H9 (cell line): ENCODE data around the gene FOXJ3. TPM values are rescaled to one million over a fixed set of nuclear protein-coding genes. Genes with fewer than 3 reads are reported as not detected.

Experiments used
- DNase-seq: peaks from one replicate; pipeline ENCODE4 v3.0.0-alpha.2; 2017
- H2AFZ ChIP-seq: one replicate; pipeline ENCODE4 v1.6.1; 2013; ENCODE audit warnings: mild to moderate bottlenecking, low read length, control low read depth, moderate library complexity
- H2AK5ac ChIP-seq: 2 replicates; pipeline ENCODE4 v1.6.1; 2013; ENCODE audit warnings: low read length, control low read depth, mixed read lengths; ENCODE audit not compliant: insufficient read length
- H2BK120ac ChIP-seq: one replicate; pipeline ENCODE4 v1.6.1; 2013; ENCODE audit warnings: low read depth, mild to moderate bottlenecking, low read length, control low read depth, inconsistent platforms; ENCODE audit not compliant: poor library complexity, severe bottlenecking
- H2BK12ac ChIP-seq: 2 replicates; pipeline ENCODE4 v1.6.1; 2013; ENCODE audit warnings: low read length, control low read depth, mixed read lengths, low read depth; ENCODE audit not compliant: insufficient read length
- H2BK15ac ChIP-seq: 2 replicates; pipeline ENCODE4 v1.6.1; 2013; ENCODE audit warnings: low read depth, low read length, control low read depth
- H2BK20ac ChIP-seq: one replicate; pipeline ENCODE4 v1.6.1; 2013; ENCODE audit warnings: low read depth, mild to moderate bottlenecking, low read length, control low read depth, inconsistent platforms; ENCODE audit not compliant: poor library complexity, severe bottlenecking
- H2BK5ac ChIP-seq: 2 replicates; pipeline ENCODE4 v1.6.1; 2013; ENCODE audit warnings: low read length, control low read depth, mixed read lengths; ENCODE audit not compliant: insufficient read length
- H3K14ac ChIP-seq: 2 replicates; pipeline ENCODE4 v1.6.1; 2013; ENCODE audit warnings: low read length, control low read depth; ENCODE audit not compliant: insufficient read depth
- H3K18ac ChIP-seq: 2 replicates; pipeline ENCODE4 v1.6.1; 2013; ENCODE audit warnings: low read depth, mild to moderate bottlenecking, mixed read lengths, low read length, control low read depth; ENCODE audit not compliant: insufficient read length
- H3K23ac ChIP-seq: 2 replicates; pipeline ENCODE4 v1.6.1; 2013; ENCODE audit warnings: low read length, control low read depth, mixed read lengths, low read depth; ENCODE audit not compliant: insufficient read length
- H3K23me2 ChIP-seq: 2 replicates; pipeline ENCODE4 v1.6.1; 2013; ENCODE audit warnings: low read depth, mild to moderate bottlenecking, mixed read lengths, low read length, control low read depth; ENCODE audit not compliant: insufficient read length, poor library complexity, severe bottlenecking
- H3K27ac ChIP-seq: 2 replicates; pipeline ENCODE4 v1.5.1; 2013; ENCODE audit warnings: low read length, control low read depth, mixed read lengths, low read depth; ENCODE audit not compliant: insufficient read length
- H3K27me3 ChIP-seq: 2 replicates; pipeline ENCODE4 v1.6.1; 2013; ENCODE audit warnings: low read length, control low read depth, inconsistent platforms; ENCODE audit not compliant: insufficient read depth
- H3K4ac ChIP-seq: 2 replicates; pipeline ENCODE4 v1.6.1; 2013; ENCODE audit warnings: low read depth, mild to moderate bottlenecking, control low read depth, inconsistent platforms, low read length, moderate library complexity
- H3K4me1 ChIP-seq: 2 replicates; pipeline ENCODE4 v1.6.1; 2013; ENCODE audit warnings: low read length, control low read depth, inconsistent platforms; ENCODE audit not compliant: insufficient read depth
- H3K4me2 ChIP-seq: 2 replicates; pipeline ENCODE4 v1.6.1; 2013; ENCODE audit warnings: low read length, control low read depth, mixed read lengths; ENCODE audit not compliant: insufficient read length, insufficient read depth
- H3K56ac ChIP-seq: 2 replicates; pipeline ENCODE4 v1.6.1; 2013; ENCODE audit warnings: low read depth, mild to moderate bottlenecking, mixed read lengths, low read length, control low read depth; ENCODE audit not compliant: insufficient read length
- H3K79me1 ChIP-seq: 2 replicates; pipeline ENCODE4 v1.6.1; 2013; ENCODE audit warnings: low read depth, mild to moderate bottlenecking, moderate library complexity, low read length, control low read depth, inconsistent platforms; ENCODE audit not compliant: insufficient read depth, poor library complexity, severe bottlenecking
- H3K79me2 ChIP-seq: 2 replicates; pipeline ENCODE4 v1.6.1; 2013; ENCODE audit warnings: low read length, control low read depth, inconsistent platforms; ENCODE audit not compliant: insufficient read depth
- H3K9ac ChIP-seq: 2 replicates; pipeline ENCODE4 v1.6.1; 2013; ENCODE audit warnings: low read length, control low read depth, mixed read lengths; ENCODE audit not compliant: insufficient read length; ENCODE audit errors: extremely low read depth
- H3K9me3 ChIP-seq: one replicate; pipeline ENCODE4 v1.6.1; 2013; ENCODE audit warnings: low read depth, low read length, inconsistent platforms; ENCODE audit not compliant: control insufficient read depth
- H3T11ph ChIP-seq: one replicate; pipeline ENCODE4 v1.6.1; 2013; ENCODE audit warnings: mild to moderate bottlenecking, low read length, control low read depth, inconsistent platforms
- H4K20me1 ChIP-seq: one replicate; pipeline ENCODE4 v1.6.1; 2013; ENCODE audit not compliant: control insufficient read depth, insufficient read length, insufficient read depth
- H4K5ac ChIP-seq: 2 replicates; pipeline ENCODE4 v1.6.1; 2013; ENCODE audit warnings: low read depth, mild to moderate bottlenecking, mixed read lengths, low read length, control low read depth; ENCODE audit not compliant: insufficient read length
- H4K8ac ChIP-seq: replicated peaks from 2 replicates; pipeline ENCODE4 v1.6.1; 2013; ENCODE audit warnings: low read length, control low read depth, mixed read lengths, low read depth; ENCODE audit not compliant: insufficient read length
- H4K91ac ChIP-seq: 2 replicates; pipeline ENCODE4 v1.6.1; 2013; ENCODE audit warnings: low read depth, mild to moderate bottlenecking, moderate library complexity, mixed read lengths, low read length, control low read depth; ENCODE audit not compliant: insufficient read length
- H3K27ac Mint-ChIP-seq, 3 experiments: 2 replicates in 2 of 3; 3 replicates in 1 of 3; pipeline ENCODE4 v1.8.0; 2020 to 2021; ENCODE audit warnings: mixed read lengths in 3 of 3, mild to moderate bottlenecking in 1 of 3, moderate library complexity in 1 of 3
- H3K27me3 Mint-ChIP-seq: 2 replicates; pipeline ENCODE4 v1.8.0; 2021; ENCODE audit warnings: low read depth, mild to moderate bottlenecking, moderate library complexity, mixed read lengths
- H3K36me3 Mint-ChIP-seq, 3 experiments: 2 replicates in 2 of 3; 3 replicates in 1 of 3; pipeline ENCODE4 v1.8.0; 2020 to 2021; ENCODE audit warnings: low read depth in 3 of 3, mixed read lengths in 3 of 3; ENCODE audit not compliant: insufficient read depth in 1 of 3
- H3K4me1 Mint-ChIP-seq, 2 experiments: 2 replicates each; pipeline ENCODE4 v1.8.0; 2020; ENCODE audit warnings: mixed read lengths in 2 of 2
- H3K4me3 Mint-ChIP-seq, 2 experiments: 2 replicates in 1 of 2; 3 replicates in 1 of 2; pipeline ENCODE4 v1.8.0; 2020 to 2021; ENCODE audit warnings: mild to moderate bottlenecking in 2 of 2, mixed read lengths in 2 of 2, moderate library complexity in 1 of 2
- H3K9me3 Mint-ChIP-seq, 2 experiments: 2 replicates in 1 of 2; 3 replicates in 1 of 2; pipeline ENCODE4 v1.8.0; 2020; ENCODE audit warnings: mild to moderate bottlenecking in 2 of 2, mixed read lengths in 2 of 2, moderate library complexity in 1 of 2
- WGBS: extraction: QIAGEN DNeasy Blood & Tissue Kit; methylation state at CpG from one replicate; pipeline ENCODE4 v1.1.7; 2013; ENCODE audit warnings: missing lambda C conversion rate, low lambda C conversion rate, mixed read lengths; ENCODE audit not compliant: insufficient read length; ENCODE audit errors: extremely low coverage; 5-methylcytosine and 5-hydroxymethylcytosine counted together
- long read RNA-seq: library from polyadenylated mRNA; unstranded; transcript quantifications from one replicate; pipeline ENCODE4 v2.0.0, GENCODE V29; 2020
- total RNA-seq: library from RNA; stranded (reverse); gene quantifications from 2 replicates; pipeline ENCODE4 v1.2.1, GENCODE V29; 2021
- TF ChIP-seq, protein P1 (sequence below): fragments of 200-600 bp; sonication (generic); conservative IDR thresholded peaks from 3 replicates; pipeline ENCODE4 v1.8.0; 2021; ENCODE audit warnings: antibody characterized with exemption, mild to moderate bottlenecking

FOXJ3 gene
- total RNA-seq, result 45.8 and 49.9 TPM in 2 replicates
- long read RNA-seq, full-length matches to known transcripts, result 12 of 38 reads
- long read RNA-seq, partial matches to known transcripts, result 19 of 38 reads
- long read RNA-seq, other reads (novel, unspliced or antisense), result 7 of 38 reads

DNA sequence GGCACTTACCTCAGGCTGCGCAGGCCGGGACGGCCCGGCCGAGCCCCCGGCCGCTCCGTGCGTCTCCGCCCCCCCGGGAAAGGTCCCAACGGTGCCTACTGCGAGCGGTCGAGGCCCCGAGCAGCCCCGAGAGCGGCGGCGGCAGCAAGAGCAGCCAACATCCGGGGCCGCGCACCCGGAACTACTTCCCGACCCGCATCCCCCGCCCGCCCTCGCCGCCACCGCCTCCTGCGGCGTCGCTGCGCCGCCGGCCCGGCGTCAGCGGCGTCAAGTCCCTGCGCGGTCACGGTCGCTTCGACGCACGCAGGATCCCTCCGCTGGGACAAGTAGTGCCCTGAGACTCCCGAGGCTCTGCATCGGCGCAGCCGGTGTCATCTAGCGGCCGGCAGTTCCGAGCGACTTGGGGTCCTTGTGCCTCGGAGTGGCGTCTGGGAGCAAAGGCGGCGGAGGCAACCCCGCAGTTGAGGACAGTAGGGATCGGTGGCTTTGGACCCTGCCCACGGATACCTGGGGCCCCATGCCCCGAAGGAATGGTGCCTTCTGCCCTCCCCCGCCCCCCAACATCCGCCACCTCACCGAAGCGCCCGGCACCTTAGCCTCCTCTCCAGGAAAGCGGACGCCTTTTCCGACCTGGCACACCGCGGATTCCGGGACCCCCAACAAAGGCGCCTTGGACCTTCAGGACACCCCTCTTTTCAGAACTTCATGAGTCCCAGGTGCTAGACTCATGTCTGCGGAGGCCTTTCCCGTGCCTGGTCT, at the start of gene FOXJ3:
Gene FOXJ3, minus strand, starts transcription at position 186 of the 759 bp plus-strand sequence. CDS start 24,142 bp downstream, outside the sequence.
- no peaks in the 10 kb centered on the region for H3K36me3 Mint-ChIP-seq
- H3K27me3 Mint-ChIP-seq, result peaks cover 11% of the 10 kb centered on the region
- peaks cover 35 to 52% of the 10 kb centered on the region in 2 experiments for H3K4me1 Mint-ChIP-seq

More for the DNA sequence above, at the start of gene FOXJ3:
- Histone ChIP-seq H3K23me2 (peaks cover 12% of the 10 kb centered on the region), H2AFZ (peak within 1 kb of the TSS; percentile 66), H2BK15ac (no peak within 1 kb of the TSS), H2BK120ac (no peak within 1 kb of the TSS), H4K8ac (no peak within 1 kb of the TSS), H3K9me3 (no peaks in the 10 kb centered on the region), H2BK20ac (no peak within 1 kb of the TSS), H3K18ac (peak within 1 kb of the TSS; percentile 87), H4K20me1 (no peaks in the 10 kb centered on the region), H4K5ac (no peak within 1 kb of the TSS), H3K23ac (no peak within 1 kb of the TSS), H4K91ac (no peak within 1 kb of the TSS), H3K4me2 (peak within 1 kb of the TSS; percentile 98), H3K79me1 (no peaks in the 10 kb centered on the region), H3K4me1 (peaks cover 2% of the 10 kb centered on the region; the same call in 1 of the 2 replicates), H3K4ac (no peak within 1 kb of the TSS), H2AK5ac (no peak within 1 kb of the TSS), H3K27me3 (no peaks in the 10 kb centered on the region), H2BK12ac (no peak within 1 kb of the TSS), H3K14ac (peak within 1 kb of the TSS; percentile 69), H2BK5ac (no peak within 1 kb of the TSS), H3T11ph (no peak within 1 kb of the TSS), H3K79me2 (peaks cover 36% of the 10 kb centered on the region; the same call in 1 of the 2 replicates), H3K9ac (peak within 1 kb of the TSS; percentile 68), H3K56ac (no peak within 1 kb of the TSS), H3K27ac (no peak within 1 kb of the TSS)
- no CpG with 5 or more reads among the region's 79 CpGs for WGBS
- Mint-ChIP-seq H3K27ac (peak within 1 kb of the TSS; percentile 86 to 96 (median 90)), H3K4me3 (peak within 1 kb of the TSS; percentile 76 to 94), H3K9me3 (no peaks in the 10 kb centered on the region)
- peak; percentile 95 for DNase-seq
- TF ChIP-seq, protein P1, sequence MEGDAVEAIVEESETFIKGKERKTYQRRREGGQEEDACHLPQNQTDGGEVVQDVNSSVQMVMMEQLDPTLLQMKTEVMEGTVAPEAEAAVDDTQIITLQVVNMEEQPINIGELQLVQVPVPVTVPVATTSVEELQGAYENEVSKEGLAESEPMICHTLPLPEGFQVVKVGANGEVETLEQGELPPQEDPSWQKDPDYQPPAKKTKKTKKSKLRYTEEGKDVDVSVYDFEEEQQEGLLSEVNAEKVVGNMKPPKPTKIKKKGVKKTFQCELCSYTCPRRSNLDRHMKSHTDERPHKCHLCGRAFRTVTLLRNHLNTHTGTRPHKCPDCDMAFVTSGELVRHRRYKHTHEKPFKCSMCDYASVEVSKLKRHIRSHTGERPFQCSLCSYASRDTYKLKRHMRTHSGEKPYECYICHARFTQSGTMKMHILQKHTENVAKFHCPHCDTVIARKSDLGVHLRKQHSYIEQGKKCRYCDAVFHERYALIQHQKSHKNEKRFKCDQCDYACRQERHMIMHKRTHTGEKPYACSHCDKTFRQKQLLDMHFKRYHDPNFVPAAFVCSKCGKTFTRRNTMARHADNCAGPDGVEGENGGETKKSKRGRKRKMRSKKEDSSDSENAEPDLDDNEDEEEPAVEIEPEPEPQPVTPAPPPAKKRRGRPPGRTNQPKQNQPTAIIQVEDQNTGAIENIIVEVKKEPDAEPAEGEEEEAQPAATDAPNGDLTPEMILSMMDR, result no peak
